Fibroblast of lung (primary cell): Measurements from ENCODE around the gene CCNK.

Experiments used
- CTCF ChIP-seq, 2 donors: IDR thresholded peaks in 1 of 2; conservative IDR thresholded peaks in 1 of 2; 1 replicate in 1 of 2; 2 replicates in 1 of 2; pipeline ENCODE4 v1.5.1; 2011 to 2012; ENCODE audit warnings: low read length in 2 of 2, control low read depth in 1 of 2, inconsistent platforms in 1 of 2, low read depth in 1 of 2, mild to moderate bottlenecking in 1 of 2
- EZH2 ChIP-seq: IDR thresholded peaks from 2 replicates; pipeline ENCODE4 v1.5.1; 2012; ENCODE audit warnings: low read length, control low read depth, mild to moderate bottlenecking; ENCODE audit errors: missing control alignments

- TF ChIP-seq EZH2 (no peak), CTCF (conservative IDR thresholded peaks at IDR 0.05 in 1 of 2, IDR thresholded peaks at IDR 0.05 in 1 of 2; ENCODE audit: low read depth in 1 of 2, low read length in 2 of 2) (no peak)
Observed at GRCh38 chr14:99479160-99479905, 1.9 kb upstream of the CCNK start.
